Mesendoderm (in vitro differentiated cells): ENCODE data around the gene TSPAN14.

Source experiments
- DNase-seq: peaks from one replicate; pipeline ENCODE4 v3.0.0; 2013
- H2AK5ac ChIP-seq: 2 replicates; pipeline ENCODE4 v1.6.1; 2013; ENCODE audit warnings: low read length, inconsistent platforms
- H2BK120ac ChIP-seq: 2 replicates; pipeline ENCODE4 v1.6.1; 2013; ENCODE audit warnings: low read depth, mild to moderate bottlenecking, low read length, moderate library complexity, mixed read lengths
- H2BK15ac ChIP-seq: replicated peaks from 2 replicates; pipeline ENCODE4 v1.6.1; 2013; ENCODE audit warnings: low read depth, mild to moderate bottlenecking, moderate library complexity
- H2BK5ac ChIP-seq: 2 replicates; pipeline ENCODE4 v1.6.1; 2013; ENCODE audit warnings: low read length, inconsistent platforms
- H3K18ac ChIP-seq: 2 replicates; pipeline ENCODE4 v1.6.1; 2013; ENCODE audit warnings: mild to moderate bottlenecking, low read length, mixed read lengths
- H3K23ac ChIP-seq: one replicate; pipeline ENCODE4 v1.6.1; 2013; ENCODE audit warnings: low read length
- H3K27ac ChIP-seq: 2 replicates; pipeline ENCODE4 v1.5.1; 2013; ENCODE audit warnings: low read depth, mild to moderate bottlenecking, inconsistent platforms, low read length, moderate library complexity
- H3K27me3 ChIP-seq: 2 replicates; pipeline ENCODE4 v1.6.1; 2013; ENCODE audit warnings: low read length, control low read depth, mild to moderate bottlenecking, inconsistent platforms; ENCODE audit not compliant: insufficient read depth, poor library complexity
- H3K36me3 ChIP-seq: 2 replicates; pipeline ENCODE4 v1.6.1; 2013; ENCODE audit warnings: low read length, inconsistent platforms; ENCODE audit not compliant: control insufficient read depth, insufficient read depth
- H3K4ac ChIP-seq: one replicate; pipeline ENCODE4 v1.6.1; 2013; ENCODE audit warnings: low read depth, mild to moderate bottlenecking, low read length, moderate library complexity
- H3K4me1 ChIP-seq: 2 replicates; pipeline ENCODE4 v1.6.1; 2013; ENCODE audit warnings: low read depth, low read length, inconsistent platforms; ENCODE audit not compliant: control insufficient read depth
- H3K4me2 ChIP-seq: 2 replicates; pipeline ENCODE4 v1.6.1; 2013; ENCODE audit warnings: low read length
- H3K4me3 ChIP-seq: 2 replicates; pipeline ENCODE4 v1.5.1; 2013; ENCODE audit warnings: mild to moderate bottlenecking, low read length
- H3K56ac ChIP-seq: one replicate; pipeline ENCODE4 v1.6.1; 2013; ENCODE audit warnings: low read length
- H3K79me1 ChIP-seq: 2 replicates; pipeline ENCODE4 v1.6.1; 2013; ENCODE audit warnings: low read length, inconsistent platforms
- H3K79me2 ChIP-seq: 2 replicates; pipeline ENCODE4 v1.6.1; 2013; ENCODE audit warnings: mild to moderate bottlenecking, low read length; ENCODE audit not compliant: control insufficient read depth, insufficient read depth
- H3K9ac ChIP-seq: 2 replicates; pipeline ENCODE4 v1.6.1; 2013; ENCODE audit warnings: low read length, inconsistent platforms
- H4K5ac ChIP-seq: one replicate; pipeline ENCODE4 v1.6.1; 2013; ENCODE audit warnings: low read length
- H4K8ac ChIP-seq: one replicate; pipeline ENCODE4 v1.6.1; 2013; ENCODE audit warnings: low read depth, mild to moderate bottlenecking, control low read depth, low read length, moderate library complexity
- WGBS: extraction: QIAGEN DNeasy Blood & Tissue Kit; methylation state at CpG from one replicate; pipeline ENCODE4 v1.1.7; 2013; ENCODE audit warnings: low lambda C conversion rate, missing lambda C conversion rate; ENCODE audit not compliant: insufficient coverage; ENCODE audit errors: extremely low coverage; 5-methylcytosine and 5-hydroxymethylcytosine counted together

TSPAN14 gene

DNA sequence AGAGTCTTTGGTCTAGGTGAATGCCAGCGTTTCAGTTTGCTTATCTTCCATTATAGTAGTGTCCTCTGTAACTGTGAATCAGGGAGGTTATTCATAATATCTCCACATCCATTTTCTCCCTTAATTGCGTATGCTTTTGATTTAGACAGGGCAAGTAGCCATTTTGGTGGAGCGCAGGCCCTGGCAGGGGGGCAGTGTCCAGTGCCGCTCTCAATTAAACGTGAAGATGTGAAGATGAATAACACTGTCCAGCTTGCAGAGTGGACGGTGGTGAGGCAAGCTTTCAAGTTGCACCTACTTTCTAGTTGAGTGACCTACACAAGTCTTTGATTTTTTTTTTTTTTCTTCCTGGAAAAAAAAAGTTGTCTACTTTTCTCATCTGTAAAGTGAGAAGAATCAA, 4.5 kb downstream of the TSPAN14 start:
- peak overlapping the region; percentile 27 for H3K9ac ChIP-seq
- peaks cover 39% of the 10 kb centered on the region for H3K4me1 ChIP-seq
- H2BK5ac ChIP-seq, result no peak overlapping the region
- H3K18ac ChIP-seq, result no peak overlapping the region
- no peak overlapping the region for H3K4me2 ChIP-seq
- peaks cover 33% of the 10 kb centered on the region for H3K79me1 ChIP-seq
- no peak for DNase-seq
- H3K79me2 ChIP-seq, result peaks cover 88% of the 10 kb centered on the region
- no peak overlapping the region for H3K4me3 ChIP-seq
- no peaks in the 10 kb centered on the region for H3K36me3 ChIP-seq
- H3K23ac ChIP-seq, result no peak overlapping the region
- H2BK15ac ChIP-seq, result no peak overlapping the region
- no peak overlapping the region for H4K5ac ChIP-seq
- no peak overlapping the region for H3K4ac ChIP-seq
- no CpG with 5 or more reads among the region's 6 CpGs for WGBS
- H4K8ac ChIP-seq, result no peak overlapping the region
- no peak overlapping the region for H3K56ac ChIP-seq
- no peaks in the 10 kb centered on the region for H3K27me3 ChIP-seq
- H3K27ac ChIP-seq, result no peak overlapping the region
- no peak overlapping the region for H2AK5ac ChIP-seq
- no peak overlapping the region for H2BK120ac ChIP-seq

DNA sequence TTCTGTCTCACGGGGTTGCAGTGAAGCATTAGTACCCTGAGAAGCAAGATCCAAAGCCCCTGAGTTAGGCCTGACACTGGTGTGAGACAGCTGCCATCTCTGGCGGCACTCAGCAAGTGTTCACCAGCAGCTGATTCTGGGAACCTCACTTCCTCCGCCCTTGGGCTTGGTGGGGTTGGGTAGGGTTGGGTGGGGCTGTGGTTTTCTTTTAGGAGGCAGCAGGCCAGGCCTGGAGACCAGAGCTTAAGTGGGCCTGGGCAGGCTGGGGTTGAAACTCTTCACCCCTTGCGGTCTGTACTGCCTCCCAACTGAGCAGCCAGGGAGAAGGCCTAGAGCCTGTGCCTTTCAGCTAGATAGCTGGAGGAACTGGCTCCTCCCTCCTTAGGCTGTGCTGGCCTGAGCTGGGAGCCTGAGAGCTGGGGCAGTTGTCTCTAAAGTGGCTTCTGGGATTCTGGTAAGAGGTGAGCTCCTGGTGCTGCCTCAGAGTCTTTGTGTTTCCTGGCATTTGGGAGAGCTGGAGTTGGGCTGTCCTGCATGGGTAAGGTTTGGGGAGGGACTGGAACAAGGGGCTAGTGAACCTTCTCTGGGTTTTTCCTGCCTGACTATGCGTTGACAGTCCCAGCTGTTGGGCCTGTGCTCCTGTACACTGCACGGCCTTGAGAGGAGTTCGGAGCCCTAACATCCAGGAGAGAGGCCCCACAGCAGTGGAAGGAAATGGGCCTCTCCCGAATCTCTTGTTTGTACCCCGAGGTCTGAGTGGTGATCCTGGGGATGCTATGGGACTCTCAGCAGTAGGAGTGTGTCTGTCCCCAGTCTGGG, 5.1 kb downstream of the TSPAN14 start:
- Histone ChIP-seq H2AK5ac (peak overlapping the region; percentile 6), H4K5ac (no peak overlapping the region), H3K4me2 (no peak overlapping the region), H3K79me2 (peaks cover 94% of the 10 kb centered on the region), H2BK5ac (no peak overlapping the region), H2BK120ac (no peak overlapping the region), H2BK15ac (no peak overlapping the region), H3K56ac (peak overlapping the region; percentile 52), H3K27me3 (no peaks in the 10 kb centered on the region), H3K27ac (no peak overlapping the region), H3K36me3 (no peaks in the 10 kb centered on the region), H3K9ac (peak overlapping the region; percentile 41), H3K18ac (peak overlapping the region; percentile 63), H3K4me1 (peaks cover 45% of the 10 kb centered on the region), H4K8ac (no peak overlapping the region), H3K79me1 (peaks cover 39% of the 10 kb centered on the region), H3K4ac (peak overlapping the region; percentile 64), H3K23ac (peak overlapping the region; percentile 70), H3K4me3 (no peak overlapping the region)
- whole genome bisulfite sequencing, result no CpG with 5 or more reads among the region's 9 CpGs
- DNase-seq, result peak; percentile 79

DNA sequence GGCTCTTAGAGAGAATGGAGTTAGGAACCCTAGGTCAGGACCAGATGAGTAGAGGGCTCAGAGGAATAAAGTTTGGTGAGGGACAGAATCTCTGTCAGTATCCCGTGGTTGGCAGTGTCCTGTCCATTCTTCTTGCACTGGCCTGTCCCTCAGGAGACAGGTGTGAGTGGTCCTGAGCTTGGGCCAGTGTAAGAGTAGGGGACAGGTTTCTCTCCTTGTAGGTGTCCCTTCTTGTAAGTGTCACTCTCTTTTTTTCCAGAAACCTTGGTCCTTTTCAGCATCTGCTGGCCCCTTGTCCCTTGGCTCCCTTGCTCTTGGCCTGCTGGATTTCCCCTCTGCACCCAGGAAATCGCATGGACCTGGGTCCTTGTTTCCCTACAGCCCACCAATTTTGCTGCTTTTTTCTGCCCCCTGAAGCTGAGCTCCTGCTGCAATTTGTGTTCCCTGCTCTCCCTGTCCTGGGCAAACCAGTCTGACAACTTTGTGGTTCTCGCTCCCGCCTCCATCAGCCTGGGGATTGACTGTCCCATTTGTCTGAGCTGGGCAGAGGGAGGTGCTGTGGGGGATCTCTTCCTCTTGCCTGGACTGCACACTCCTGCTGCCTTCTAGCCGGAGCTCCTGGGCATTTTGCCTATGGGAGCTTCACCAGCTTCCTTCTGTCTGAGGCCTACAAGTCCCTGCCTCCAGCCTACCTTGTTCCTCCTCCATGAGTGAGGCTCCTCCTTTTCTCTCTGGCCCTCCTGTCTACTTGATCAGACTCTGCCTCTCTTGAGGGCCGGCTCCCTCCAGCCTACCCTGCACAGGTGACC, 6.5 kb downstream of the TSPAN14 start:
- no peak overlapping the region for H2BK15ac ChIP-seq
- H3K27me3 ChIP-seq, result no peaks in the 10 kb centered on the region
- H3K79me2 ChIP-seq, result peaks cover 93% of the 10 kb centered on the region
- DNase-seq, result peak; percentile 93
- H3K56ac ChIP-seq, result peak overlapping the region; percentile 80
- H2AK5ac ChIP-seq, result peak overlapping the region; percentile 31
- H3K4me3 ChIP-seq, result no peak overlapping the region
- H3K18ac ChIP-seq, result peak overlapping the region; percentile 41
- H3K27ac ChIP-seq, result peak overlapping the region; percentile 28
- H2BK120ac ChIP-seq, result no peak overlapping the region
- H4K8ac ChIP-seq, result no peak overlapping the region
- peaks cover 53% of the 10 kb centered on the region for H3K4me1 ChIP-seq
- H3K4ac ChIP-seq, result no peak overlapping the region
- peaks cover 41% of the 10 kb centered on the region for H3K79me1 ChIP-seq
- no peak overlapping the region for H3K23ac ChIP-seq
- no CpG with 5 or more reads among the region's 6 CpGs for WGBS
- peak overlapping the region; percentile 51 for H2BK5ac ChIP-seq
- peak overlapping the region; percentile 21 for H3K4me2 ChIP-seq
- H3K36me3 ChIP-seq, result no peaks in the 10 kb centered on the region
- H4K5ac ChIP-seq, result no peak overlapping the region
- peak overlapping the region; percentile 61 for H3K9ac ChIP-seq

DNA sequence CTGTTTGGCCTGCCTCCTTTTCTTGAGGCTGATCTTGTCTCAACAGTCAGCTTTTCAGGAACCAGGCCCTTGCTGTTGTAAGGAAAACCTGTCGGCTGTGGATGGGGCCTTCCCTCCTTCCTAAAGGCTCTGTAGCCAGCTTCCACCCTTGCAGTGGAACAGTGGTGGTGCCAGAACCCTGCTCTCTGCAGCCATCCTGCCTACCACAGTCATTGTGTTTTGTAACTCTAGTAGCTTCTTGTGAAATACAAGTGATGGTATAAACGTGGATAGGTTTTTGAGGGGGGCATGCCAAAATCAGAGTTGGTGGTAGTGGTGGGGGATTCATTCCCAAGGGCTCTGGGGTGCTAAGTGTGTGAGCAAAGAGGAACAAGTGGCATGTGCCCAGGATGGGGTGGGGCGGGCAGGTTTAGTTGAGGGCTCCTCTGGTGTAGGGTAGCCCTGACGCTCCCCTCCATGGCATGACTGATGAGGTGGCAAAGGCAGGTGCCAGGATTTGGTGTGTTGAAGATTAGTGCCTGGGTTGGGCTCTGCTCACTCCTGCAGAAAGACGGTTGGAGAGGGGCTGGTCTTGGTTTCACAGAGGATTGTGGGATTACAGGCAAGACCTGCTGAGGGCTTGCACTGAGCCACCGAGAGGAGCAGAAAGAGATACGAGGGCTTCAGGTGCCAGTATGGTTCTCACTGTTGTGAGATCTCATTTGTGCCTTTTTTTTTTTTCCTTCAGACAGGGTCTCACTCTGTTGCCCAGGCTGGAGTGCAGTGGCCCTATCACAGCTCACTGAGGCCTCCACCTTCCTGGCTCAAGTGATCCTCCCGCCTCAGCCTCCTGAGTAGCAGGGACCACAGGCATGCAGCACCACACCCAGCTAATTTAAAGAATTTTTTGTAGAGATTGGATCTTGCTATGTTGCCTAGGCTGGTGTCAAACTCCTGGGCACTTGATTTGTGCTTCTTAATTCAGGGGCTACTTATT, 7.4 kb downstream of the TSPAN14 start:
- Histone ChIP-seq H2AK5ac (no peak overlapping the region), H3K56ac (peak overlapping the region; percentile 80), H2BK5ac (peak overlapping the region; percentile 35), H4K8ac (no peak overlapping the region), H3K4ac (no peak overlapping the region), H3K4me3 (no peak overlapping the region), H3K79me1 (peaks cover 38% of the 10 kb centered on the region), H3K18ac (peak overlapping the region; percentile 41), H3K36me3 (no peaks in the 10 kb centered on the region), H3K9ac (peak overlapping the region; percentile 61), H3K4me2 (peak overlapping the region; percentile 8), H2BK15ac (no peak overlapping the region), H2BK120ac (no peak overlapping the region), H4K5ac (no peak overlapping the region), H3K23ac (no peak overlapping the region), H3K27ac (peak overlapping the region; percentile 23), H3K79me2 (peaks cover 93% of the 10 kb centered on the region), H3K4me1 (peaks cover 46% of the 10 kb centered on the region), H3K27me3 (no peaks in the 10 kb centered on the region)
- no peak for DNase-seq
- no CpG with 5 or more reads among the region's 8 CpGs for WGBS

DNA sequence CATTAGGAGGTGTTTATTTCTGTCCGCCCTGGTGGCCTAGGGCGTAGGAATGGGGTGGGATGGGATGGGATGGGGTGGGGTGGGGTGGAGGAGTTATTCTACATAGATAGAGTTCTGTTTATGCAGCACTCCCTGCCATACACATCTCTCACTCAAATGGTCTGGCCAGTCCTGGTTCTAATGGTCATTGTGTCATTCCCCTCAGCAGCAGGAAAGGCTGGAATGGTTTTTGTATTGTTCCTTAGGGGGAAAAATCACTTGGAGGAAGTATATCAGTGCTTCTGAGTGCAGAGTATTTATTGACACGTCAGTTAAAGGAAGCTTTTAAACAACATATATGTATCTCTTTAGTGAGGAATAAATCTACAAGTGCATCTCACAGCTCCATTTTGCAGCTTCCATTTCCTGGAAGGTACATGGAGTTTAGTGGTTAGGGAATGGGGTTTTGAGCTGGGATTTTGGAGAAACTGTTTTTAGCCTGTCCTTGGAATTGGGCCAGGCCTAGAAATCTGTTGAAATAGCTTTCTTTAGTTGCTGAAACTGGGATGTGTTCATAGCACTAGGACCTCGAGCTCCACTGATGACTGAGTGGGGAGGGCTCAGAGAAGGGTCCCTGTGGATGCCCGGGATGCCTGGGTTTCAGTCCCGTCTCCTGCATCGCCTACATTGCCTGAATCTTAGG, 8.3 kb downstream of the TSPAN14 start:
- DNase-seq, result no peak
- Histone ChIP-seq H3K79me2 (peaks cover 95% of the 10 kb centered on the region), H3K18ac (no peak overlapping the region), H3K79me1 (peaks cover 42% of the 10 kb centered on the region), H4K5ac (no peak overlapping the region), H4K8ac (no peak overlapping the region), H2BK15ac (no peak overlapping the region), H3K9ac (no peak overlapping the region), H3K4me2 (no peak overlapping the region), H3K27me3 (no peaks in the 10 kb centered on the region), H2BK120ac (no peak overlapping the region), H3K4me3 (no peak overlapping the region), H3K23ac (no peak overlapping the region), H2AK5ac (no peak overlapping the region), H3K4me1 (peaks cover 48% of the 10 kb centered on the region), H3K27ac (no peak overlapping the region), H3K36me3 (no peaks in the 10 kb centered on the region), H3K4ac (no peak overlapping the region), H3K56ac (no peak overlapping the region), H2BK5ac (no peak overlapping the region)
- whole genome bisulfite sequencing, result no CpG with 5 or more reads among the region's 7 CpGs
